HG03108 (cell line): ENCODE results near the gene LZTS3.
"Not testable (repeated sequence)": the region's sequence is repeated elsewhere in the genome, so short reads cannot be mapped to it uniquely, and the experiment has no call there.

Source experiments
- ATAC-seq: cut with Tn5 transposase; IDR thresholded peaks from one replicate; pipeline ENCODE4 v1.9.1; 2021; ENCODE audit warnings: moderate library complexity; ENCODE audit not compliant: unreplicated experiment

Gene LZTS3

DNA sequence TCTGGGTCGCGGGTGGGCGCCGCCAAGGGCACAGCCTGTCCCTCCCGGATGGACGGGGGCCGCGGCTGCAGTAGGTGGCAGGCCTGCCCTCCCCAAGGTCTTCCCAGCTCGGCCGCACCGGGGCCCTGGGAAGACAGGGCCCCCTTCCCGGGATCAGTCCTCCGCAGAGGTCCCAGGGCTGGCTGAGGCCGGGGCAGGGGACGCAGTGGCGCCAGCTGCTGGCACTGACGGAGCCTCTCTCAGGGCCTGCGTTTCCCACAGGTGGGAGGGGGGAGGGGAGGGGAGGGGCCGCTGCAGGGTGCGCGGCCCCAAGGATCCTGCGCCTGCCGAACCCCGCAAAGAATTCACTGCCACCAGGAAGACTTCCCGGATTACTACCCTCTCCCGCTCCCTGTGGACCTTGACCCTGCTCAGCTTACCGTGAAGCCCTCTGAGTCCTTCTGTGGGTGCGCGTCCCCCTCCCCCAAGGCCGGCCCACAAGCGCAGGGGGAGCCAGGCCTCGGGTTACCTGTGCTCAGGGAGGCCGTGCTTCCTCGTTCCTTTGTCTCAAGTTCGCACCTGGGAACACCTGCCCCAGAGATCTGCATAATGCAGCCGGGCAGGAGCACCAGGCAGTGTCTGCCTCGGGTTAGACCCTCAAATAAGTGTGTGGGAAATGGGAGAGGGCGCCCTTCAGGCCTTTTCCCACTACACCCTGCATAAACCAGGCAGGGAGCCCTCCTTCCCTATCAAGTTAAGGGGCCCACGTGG is 5.1 kb downstream of the LZTS3 start:
- no peak for ATAC-seq

DNA sequence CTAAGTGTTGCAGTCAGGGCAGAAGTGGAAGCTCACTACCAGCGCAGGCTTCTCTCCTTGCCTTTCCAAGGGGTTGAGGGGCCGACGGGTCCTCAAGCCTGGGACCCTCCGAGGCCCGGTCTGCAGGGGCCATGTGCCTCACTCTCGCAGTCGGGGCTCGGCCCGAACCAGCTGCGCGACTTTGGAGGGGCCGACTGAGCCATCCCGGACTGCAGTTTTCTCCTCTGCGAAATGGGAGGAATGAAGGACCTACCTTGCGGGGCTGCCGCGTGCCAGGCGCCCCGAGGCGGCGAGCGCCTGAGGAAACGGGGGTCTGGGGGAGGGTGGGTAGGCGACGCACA is 5.6 kb downstream of the LZTS3 start:
- ATAC-seq = no peak

DNA sequence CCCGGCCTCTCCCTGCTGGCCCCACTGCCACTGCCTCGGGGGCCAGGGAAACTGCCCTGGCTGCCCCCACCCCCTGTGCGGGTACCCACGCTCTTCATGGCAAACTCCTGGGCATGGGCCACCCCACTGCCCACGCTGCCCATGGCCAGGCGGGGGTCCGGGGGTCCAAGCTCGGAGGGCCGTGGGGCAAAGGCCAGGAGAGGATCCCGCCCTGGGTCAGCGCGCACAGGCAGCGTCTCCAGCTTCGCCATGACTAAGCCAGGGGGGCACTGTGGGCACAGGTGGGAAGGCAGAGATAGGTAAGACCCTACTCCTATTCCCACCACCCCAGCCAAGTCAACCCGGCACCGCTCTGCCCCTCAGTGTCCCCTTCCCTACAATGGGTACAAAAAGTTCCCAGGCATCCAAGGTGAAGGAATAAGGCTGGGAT is 6.4 kb downstream of the LZTS3 start:
- ATAC-seq = no peak

DNA sequence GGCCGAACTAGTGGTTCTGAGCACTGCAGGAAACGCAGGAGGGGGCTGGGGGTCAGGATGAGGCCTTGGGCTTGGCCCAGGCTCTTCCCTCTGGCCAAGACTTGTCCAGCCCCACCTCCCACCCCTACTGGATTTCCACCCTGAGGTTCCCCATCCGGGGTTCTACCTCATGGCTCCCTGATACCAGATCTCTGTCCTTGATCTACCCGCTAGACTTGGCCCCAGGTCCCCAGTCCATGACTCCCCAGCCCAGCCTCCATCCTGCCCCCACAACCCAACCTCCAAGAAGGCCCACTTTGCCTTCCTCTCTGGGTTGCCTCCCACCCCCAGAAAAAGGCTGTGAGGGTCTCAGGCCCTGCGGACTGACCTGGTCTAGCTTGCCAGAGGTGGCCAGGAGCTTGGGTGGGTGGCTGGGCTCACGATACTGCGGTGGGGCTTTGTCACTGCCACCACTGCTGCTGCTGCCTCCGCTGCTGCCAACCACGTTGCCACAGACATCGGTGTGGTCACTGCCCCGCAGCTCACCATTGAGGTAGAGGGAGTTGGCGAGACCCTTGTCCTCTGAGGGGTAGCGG is 6.9 kb downstream of the LZTS3 start:
- no peak for ATAC-seq

DNA sequence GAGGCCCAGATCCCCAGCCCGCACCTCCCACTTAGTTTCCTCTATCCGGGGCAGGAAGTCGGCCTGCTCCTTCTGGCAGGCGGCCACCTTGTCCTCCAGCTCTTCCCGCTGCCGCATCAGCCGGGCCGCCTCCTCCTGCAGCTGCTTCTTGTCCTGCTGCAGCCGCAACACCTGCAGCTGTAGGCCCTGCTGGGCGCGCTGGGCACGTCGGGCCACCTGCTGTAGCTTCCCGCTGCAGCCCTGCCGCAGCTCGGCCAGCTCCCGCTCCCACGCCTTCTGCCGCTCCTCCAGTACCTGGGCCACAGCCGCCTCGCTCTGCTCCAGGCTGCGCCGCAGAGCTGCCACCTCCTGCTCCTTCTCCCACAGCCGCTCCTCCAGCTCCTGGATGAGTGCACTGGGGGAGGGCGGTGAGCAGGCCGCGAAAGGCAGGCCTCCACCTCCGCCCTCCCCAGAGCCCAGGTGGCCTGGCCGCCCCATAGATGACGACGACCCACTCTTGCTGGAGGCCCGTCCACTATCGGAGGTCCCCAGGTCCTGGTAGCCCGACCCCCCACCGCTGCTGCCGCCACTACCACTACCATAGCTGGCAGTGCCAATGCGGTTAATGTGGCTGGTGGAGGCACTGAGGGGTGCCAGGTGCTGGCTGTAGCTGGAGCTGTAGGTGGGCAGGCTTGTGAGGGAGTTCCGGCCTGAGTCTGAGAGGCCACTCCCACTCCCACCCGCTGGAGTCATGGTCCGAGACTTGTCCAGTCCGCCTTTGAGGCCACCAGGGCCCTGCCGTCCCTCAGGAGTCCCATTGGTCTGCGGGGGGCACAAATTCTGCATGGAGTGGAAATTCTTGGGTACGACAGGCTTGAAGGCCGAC is 7.6 kb downstream of the LZTS3 start:
- no peak for ATAC-seq

DNA sequence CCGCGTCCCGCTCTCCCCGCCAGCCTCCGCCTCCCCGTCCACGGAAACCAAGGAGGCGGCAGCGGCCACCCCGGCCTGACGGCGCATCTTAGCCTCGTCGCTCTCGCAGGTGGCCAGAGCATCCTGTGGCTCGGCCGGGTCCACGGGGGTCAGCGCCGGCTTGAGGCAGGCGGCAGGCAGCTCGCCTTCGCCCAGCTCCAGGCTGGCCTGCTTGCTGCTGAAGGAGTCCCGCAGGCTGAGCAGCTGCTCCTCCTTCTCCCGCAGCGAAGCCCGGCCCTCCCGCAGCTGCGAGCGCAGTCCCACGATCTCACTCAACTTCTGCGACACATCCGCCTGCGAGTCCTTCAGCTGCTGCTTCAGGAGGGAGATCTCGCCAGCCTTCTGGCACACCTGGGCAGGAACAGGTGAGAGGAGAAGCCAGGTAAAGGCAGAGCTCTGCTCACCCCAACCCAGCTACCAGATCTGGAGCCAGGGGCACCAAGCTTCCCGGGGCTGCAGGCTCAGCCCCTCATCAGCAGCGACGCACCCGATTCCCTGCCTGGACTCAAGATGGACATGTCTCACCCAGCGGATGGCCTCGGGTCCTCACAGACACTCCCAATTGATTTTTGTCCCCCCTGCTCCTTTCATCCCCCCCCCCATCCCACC is 8.5 kb downstream of the LZTS3 start:
- ATAC-seq = no peak

DNA sequence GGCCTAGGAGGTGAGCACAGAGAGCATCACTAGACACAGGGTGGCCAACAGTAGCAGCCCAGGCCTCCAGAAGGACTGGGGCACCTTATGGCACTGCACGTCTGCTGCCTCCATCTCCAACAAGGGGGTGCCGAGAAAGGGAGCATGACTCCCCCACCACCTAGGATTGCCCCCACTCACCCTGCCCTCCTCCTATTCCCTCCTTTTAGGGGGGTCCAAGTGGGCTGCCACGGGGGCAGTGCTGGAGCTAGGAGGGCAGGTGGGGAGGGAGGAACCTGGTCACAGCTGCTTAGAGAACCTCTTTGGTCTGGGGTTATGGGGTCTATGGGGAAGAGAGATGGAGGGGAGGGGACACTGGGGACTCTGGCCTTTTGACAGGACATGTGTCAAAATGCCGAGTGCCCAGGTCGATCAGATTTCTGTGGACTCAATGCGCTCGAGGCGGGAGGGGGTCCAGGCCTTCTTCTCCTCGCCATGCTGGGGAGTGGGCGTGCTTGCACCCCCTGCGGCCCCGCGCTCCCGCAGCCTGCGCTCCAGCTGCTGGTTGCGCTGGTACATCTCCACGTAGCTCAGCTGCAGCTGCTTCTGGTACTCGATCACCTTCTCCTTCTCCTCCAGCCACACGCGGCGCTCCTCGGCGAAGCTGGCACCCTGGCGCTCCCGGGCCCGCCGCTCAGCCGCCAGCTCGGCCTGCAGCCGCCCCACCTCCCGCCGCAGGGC is 9.1 kb downstream of the LZTS3 start:
- ATAC-seq = no peak

DNA sequence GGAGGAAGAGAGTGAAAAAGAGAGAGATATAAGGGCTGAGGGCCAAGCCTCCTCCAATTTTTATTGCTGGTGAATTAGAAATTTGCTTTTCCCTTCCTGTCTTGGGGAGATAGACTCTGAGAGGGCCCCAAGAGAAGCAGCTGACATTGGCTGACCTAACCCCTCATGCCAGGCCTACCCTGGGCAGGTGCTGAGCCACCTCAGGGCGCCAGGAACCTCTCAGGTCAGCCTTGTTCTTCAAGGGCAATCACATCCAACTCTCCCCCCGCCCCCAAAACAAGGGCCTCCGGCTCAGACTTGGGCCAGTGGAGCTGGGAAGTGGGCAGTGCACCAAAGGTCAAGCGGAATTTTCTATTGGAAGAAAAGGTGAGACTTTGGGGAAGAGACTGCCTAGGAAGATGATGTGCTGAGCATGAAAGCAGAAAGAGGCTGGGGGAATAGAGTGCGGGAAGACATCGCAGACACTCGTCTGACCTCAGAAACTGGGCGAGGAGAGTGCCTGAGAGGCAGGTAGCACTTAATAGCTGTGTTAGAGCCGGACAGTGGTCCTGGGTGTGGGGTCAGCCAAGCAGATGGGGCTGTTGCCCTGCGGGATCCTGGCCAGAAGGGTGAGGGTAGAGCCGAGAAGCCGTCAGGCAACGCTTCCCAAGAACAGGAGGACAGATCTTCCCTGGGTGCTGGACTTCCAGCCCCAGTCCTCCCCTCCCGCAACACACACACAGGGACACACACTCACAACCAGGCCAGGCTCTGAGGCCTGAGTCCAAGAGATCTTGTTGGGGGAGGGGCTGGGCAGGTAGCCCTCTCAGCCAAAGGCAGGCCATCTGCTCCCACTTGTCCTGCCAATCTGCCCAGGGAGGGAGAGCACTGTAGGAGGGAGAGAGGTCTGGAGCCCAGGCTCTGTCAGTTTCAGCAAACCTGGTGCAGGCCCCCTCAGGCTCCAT is 10.0 kb downstream of the LZTS3 start:
- no peak for ATAC-seq

DNA sequence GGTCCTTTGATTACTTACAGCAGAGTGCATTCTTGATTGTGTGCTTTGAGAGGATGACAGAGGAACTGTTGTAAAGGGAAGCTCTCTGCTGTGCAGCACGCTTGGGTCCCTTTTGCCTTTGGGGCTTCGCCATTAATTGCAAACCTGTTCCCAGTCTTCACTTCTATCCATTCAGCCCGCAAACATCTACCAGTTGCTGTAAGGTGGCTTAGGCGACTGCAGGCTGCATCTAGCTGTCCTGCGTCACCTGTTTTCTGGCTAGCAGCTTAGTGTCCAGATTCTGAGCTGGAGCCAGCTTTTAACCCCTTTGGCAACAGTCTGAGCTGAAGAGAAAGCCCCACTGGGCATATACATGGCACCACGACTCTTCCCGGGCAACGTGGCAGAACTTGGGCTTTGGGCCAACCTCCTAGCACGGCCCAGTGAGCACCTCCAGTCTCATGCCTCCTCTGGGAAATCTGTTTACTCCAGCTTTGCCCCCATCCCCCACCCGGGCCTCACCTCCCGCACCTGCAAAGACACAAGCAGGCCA is 11.2 kb downstream of the LZTS3 start:
- ATAC-seq = no peak

DNA sequence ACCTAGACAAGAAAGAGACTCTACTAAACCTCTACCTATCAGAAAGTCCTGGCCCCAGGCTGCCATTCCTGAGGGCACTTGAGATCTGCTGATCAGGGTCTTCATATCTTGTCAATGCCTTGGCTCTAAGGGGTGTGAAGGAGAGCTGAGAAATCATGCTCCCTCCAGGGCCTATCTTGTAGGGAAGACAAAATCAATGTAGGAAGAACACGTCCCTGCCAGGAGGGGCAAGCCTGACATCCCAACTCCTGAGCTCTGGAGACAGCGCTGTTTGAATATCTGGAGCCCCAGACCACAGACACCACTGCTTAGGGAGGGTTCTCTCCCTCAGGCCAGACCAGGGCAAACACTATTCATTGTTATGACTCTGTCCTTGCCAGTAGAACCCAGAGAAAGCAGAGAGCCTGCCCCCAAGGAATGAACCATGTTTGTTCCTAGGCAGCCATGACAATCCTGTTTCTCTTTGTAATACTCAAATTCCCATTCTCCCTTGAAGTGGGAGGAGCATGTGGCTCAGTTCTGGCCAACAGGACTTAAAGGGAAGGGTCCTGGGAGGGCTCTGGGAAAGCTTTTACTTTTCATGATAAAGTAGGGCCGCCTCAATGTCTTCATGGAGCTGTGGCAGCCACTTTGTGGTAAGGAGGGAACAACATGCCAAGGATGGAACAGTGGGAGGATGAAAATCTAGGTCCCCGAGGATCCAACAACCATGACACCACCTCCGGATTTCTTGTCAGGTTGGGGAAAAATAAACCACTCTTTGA is 11.9 kb downstream of the LZTS3 start:
- no peak for ATAC-seq

DNA sequence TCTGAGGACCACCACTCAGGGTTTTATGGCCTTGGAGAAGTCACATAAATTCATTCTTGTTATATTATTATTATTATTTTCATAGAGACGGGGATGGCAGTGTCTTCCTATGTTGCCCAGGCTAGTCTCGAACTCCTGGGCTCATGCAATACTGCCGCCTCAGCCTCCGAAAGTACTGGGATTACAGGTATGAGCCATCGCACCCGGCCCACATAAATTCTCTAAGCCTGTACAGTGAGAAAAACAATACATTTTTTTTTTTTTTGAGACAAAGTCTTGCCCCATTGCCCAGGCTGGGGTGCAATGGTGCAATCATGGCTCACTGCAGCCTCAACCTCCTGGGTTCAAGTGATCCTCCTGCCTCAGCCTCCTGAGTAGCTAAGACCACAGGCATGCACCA is 12.9 kb downstream of the LZTS3 start:
- no peak for ATAC-seq

DNA sequence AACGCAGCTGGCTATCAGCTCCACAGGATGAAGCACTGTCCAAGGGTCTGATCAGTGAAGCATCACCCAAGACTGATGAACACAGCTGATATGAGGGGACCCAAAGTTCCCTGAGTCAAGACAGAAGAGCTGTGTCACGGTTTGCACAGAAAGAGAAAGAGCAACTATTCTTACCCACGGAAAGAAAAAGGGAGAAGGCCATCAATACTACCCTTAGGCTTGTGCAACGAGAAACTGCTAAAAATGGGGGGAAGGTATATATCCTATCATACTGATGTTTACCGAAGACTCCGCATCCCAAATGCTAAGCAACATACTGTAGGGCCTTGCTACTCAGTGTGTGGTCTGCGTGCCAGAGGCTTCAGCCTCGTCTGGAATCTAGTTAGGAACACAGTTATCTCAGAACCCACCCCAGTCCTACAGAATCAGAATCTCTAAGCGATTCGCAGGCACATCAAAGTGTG is 14.3 kb downstream of the LZTS3 start:
- ATAC-seq = no peak

DNA sequence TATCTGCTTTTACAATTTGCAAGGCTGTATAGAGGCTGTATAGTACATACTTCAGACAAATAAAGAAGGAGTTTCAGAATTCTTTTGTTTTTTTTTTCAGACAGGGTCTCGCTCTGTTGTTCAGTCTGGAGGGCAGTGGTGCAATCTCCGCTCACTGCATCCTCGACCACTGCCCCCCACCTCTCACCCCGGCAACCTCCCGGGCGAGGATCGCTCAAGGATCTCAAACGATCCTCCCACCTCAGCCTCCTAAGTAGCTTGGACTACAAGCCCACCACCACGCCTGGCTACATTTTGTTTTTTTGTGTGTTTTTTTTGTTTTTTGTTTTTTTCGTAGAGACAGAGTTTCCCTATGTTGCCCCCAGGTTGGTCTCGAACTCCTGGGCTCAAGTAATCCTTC is 15.5 kb downstream of the LZTS3 start:
- no peak for ATAC-seq

DNA sequence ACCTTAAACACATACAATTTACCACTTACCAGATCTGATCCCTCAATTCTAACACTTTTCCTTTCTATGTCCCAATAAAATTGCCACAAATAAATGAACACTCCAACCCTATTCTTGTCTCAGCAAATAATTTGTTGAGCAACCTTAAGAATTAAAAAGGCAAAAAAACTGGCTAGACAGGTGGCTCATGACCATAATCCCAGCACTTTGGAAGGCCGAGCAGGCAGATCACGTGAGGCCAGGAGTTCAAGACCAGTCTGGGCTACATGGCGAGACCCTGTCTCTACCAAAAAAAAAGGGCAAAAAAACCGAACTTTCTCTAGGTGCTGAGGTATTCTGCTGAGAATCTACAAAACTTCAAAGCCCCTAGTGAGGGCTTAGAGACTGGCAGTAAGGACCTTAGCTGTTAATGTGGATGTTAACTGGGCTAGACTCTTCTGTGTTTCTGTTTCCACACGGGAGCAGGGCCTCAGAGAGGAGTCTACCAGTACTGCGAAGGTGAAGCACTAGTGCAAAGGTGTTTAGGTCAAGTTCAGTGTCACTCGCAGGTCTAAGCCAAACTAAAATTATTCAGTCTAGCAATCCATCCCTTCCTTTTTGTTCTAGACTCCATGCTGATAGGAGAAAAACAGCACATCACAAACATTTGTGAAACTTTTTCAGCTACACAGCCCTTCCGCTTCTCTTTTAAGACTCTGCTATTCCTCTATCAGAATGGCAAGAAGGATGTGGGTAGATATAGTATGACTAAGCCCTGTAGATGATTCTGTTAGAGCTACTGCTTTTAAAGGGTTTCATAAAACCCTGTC is 16.3 kb downstream of the LZTS3 start:
- peak; percentile 72 for ATAC-seq

DNA sequence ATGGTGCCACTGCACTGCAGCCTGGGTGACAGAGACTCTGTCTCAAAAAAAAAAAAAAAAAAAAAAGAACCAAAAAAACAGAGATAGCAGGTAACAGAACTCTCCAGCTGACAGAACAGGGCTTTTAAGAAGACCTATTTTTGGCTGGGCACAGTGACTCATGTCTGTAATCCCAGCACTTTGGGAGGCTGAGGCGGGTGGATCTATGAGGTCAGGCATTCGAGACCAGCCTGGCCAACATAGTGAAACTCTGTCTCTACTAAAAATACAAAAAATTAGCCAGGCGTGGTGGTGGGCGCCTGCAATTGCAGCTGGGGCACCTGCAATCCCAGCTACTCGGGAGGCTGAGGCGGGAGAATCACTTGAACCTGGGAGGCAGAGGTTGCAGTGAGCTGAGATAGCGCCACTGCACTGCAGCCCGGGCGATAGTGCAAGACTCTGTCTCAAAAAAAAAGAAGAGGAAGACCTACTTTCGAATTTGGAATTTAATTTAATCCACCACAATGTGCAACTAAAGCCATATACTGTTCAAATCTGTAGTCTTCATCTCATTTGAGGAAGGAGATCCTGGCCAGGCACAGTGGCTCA is 21.2 kb downstream of the LZTS3 start:
- ATAC-seq = not testable (repeated sequence)

DNA sequence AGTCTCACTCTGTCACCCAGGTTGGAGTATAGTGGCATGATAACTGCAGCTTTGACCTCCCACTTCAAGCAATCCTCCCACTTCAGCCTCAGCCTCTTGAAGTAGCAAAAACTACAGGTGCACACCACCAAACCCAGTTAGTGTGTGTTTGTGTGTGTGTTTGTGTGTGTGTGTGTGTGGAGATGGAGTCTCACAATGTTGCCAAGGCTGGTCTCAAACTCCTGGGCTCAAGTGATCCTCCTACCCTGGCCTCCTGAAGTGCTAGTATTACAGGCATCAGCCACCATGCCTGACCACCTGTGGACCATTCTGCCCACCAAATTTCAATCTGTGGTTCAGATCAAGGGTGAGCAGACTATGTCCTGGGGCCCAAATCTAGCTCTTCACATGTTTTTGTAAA is 22.4 kb downstream of the LZTS3 start:
- no peak for ATAC-seq

DNA sequence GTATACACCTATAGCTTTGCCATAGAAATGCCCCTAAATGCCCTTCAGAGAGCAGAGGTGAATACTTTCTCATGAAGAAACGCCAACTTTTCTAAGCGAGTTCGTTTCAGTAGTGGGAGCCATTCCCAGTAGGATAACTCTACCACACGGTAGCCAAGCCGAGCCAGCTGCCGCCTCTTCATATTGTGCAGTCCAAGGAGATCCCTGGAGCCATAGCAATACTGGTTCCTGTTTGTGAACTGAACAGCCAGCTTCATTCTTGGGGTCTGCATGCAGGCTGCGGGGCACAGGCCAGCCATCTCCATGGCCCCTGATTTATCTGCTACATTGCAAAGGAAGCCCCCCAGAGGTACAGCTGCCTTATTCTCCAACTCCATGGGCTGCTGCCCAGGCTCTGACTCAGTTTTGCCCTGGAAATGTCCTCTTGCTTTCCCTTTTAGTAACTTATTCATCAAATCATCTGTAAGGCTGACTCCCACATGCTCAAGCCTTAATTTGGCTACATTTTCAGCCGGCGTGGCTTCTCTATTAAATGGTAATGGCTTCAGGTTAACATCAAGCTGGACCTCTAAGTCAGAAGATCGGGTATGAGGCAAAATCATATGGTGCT is 26.5 kb downstream of the LZTS3 start:
- no peak for ATAC-seq
